NCI-H1694 treated with DMSO at 0.1 percent for 48 hours (cell line): ENCODE results near the gene ADGRG3.
A peak's percentile ranks its signal among the peaks of the same experiment; 100 is the strongest.

Source experiments
- DNase-seq: peaks from one replicate; lab custom pipeline; 2025; lab: John Stamatoyannopoulos, UW

ADGRG3 gene

GRCh38 chr16:57668263-57668571, at the start of gene ADGRG3:
TSS of gene ADGRG3 (plus strand) at chr16:57668306. CDS start at chr16:57668348, 42 bp downstream.
- no peak for DNase-seq

DNA sequence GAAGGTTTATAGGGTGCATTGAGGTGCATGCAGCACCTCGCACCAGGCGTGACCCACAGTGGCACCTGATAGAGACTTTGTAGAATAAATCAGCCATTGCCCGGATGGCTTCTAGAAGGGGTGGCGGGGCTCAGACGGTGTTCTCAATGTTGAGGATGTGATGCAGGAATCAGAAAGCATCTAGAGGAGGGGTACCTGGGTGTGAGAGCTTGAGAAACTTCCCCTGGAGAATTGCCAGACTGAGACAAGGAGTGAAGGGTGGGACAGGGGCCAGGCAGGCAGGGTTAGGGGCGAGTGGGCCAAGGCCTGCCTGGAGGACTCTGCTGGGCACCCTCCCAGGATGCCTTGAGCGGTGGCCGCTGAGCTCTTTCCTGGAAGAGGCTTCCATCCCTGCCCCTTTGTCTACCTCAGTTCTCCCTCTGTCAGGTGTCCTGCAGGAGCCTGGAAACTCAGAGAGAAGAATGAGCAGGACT, 48.9 kb upstream of the ADGRG3 start:
- no peak for DNase-seq

DNA sequence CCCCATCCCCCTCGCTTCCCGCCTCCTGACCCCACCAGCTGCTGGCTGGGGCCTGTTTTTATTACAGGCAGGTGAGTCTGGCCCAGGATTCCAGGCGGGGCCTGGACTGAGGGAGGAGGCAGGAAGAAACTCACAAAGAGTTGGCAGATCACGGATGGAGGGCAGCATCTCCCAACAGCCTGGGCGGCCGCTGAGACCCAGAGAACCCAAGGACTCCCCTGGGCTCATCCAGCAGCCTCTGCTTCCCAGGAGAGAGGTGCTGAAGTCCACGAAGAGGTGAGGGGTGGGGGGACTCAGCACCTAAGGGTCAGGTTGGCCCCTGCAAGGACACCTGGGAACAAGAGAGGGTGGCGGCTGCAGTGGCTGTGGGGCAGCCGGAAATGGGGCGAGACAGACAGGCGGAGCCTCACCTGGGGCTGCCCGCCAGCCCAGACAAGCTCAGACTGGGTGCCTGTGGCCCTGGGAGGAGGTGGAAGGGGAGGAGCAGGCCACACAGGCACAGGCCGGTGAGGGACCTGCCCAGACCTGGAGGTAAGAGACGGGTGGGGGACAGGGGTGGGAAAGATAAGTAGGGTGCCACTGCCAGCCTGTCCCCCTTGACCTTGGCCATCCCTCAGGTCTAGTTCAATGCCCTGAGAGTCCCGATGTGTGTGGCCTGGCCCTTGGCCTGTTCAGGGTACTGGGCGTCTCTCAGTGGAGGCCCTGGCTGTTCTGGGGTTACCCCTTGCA, 48.3 kb upstream of the ADGRG3 start:
- DNase-seq, result no peak

GRCh38 chr16:57620335-57621231, 47.5 kb upstream of the ADGRG3 start:
- no peak for DNase-seq

- no peak for DNase-seq
Measured at GRCh38 chr16:57621521-57622271, 46.4 kb upstream of the ADGRG3 start.

GRCh38 chr16:57622361-57623250, 45.5 kb upstream of the ADGRG3 start:
- no peak for DNase-seq

DNA sequence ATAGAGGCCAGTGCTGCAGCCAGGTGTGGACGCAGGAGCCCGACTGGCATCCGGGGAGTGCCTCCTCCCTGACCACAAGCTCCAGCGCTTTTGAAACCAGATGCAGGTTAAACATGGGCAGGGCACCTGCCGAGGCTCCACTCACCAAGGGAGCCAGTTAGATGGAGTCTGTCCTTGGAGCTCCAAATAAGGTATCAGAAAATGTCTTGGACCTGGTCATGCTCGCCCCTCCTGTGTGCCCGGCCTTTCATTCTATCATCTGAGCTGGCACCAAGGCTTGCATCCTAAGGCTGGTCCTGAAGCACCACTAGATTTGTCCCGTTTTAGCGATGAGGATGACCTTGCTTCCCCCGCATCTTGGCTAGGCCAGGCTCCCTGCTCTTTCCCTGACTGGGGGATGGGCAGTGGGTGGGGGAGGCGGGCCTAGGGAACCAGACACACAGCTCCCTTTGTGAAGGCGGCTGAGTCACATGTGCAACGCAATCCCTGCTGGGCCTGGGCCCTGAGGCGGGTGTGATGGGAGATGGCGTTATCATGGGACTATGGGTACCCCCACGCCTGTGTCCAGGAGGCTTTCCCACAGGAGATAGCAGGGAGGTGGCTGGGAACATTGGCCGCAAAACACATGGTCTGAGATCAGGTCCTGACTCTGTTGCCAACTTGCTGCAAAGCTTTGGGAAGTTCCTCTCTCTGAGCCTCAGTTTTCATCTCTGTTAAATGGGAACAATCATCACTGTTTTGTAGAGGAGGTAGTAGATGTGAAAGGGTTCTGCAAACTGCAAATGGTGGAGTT, 44.7 kb upstream of the ADGRG3 start:
- DNase-seq, result no peak

GRCh38 chr16:57624044-57624688, 43.9 kb upstream of the ADGRG3 start:
- no peak for DNase-seq

GRCh38 chr16:57624806-57625500, 43.2 kb upstream of the ADGRG3 start:
- no peak for DNase-seq

DNA sequence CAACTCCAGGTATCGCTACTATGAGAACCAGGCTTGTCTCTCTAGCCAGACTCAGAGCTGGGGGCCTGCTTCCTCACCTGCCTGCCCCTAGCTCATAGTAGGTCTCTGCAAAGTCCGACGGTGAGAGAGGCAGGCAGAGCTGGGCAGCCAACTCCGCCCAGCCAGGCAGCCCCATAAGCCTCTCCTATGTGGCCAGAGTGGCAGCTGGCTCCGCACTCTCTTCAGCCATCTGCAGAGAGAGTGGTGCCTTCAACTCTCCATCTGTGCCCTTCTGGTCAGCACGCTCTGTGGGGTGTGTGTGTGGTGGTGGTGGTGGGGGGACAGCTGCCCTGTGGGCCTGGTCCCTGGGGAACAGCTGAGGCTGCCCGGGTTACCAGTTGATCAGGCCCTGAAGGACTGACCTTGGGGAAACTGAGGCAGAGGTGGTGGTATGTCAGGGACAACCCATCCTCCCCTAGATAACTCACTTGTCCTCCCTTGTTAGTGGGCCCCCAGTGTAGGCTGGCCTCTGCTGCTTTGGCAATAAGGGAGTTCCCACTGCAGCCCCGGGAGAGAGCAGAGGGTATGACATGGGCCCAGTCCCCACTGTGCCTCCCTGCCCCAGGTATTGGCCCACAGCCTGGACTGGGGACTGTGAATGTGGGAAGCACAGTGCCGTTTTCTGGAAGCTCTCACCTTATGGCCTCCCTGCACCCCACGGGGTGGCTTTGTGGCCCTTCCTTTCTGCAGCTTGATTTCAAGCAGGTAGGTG, 41.5 kb upstream of the ADGRG3 start:
- no peak for DNase-seq

GRCh38 chr16:57627184-57627871, 40.8 kb upstream of the ADGRG3 start:
- no peak for DNase-seq

DNA sequence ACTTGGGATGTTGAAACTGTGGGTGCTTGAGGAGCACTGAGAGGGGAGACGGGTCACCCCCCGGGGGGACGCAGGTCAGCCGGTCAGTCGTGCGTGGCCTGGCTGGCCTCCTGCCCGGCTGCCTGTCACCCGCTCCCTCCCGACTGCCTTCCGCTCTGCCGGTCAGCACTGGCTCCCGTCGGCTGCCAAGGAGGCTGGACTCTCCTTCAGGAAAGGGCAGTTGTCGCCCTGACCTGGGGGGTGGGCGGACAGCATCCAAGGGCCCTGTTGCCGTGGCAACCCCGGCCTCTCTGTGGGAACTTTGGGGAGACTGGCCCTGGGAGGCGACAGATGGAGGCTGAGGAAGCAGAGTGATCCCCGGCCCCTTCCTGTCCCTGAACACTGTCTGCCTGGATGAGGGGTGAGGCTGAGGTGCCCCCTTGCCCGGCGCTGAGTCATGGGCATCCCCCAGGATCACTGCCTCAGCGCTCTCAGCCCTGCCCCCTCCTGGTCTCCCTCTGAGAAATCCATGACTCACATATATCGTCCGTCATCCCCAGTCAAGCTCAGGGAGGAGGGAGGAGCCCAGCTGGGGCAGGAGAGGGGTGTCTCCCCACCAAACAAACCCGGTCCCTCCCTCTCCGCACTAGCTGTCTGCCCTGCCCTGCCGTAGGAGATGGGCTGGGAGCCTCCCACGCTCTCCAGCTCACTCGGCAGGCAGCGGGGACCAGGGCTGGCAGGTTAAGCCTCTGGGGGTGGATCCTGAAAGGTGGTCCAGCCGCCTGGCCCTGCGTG, 39.9 kb upstream of the ADGRG3 start, which contains the start of gene ADGRG1:
TSS of gene ADGRG1 (plus strand) at position 623 of the 774 bp plus-strand sequence. CDS start 21,658 bp downstream, outside the sequence.
- peak; percentile 61 for DNase-seq

- no peak for DNase-seq
Measured at GRCh38 chr16:57628783-57629293, 39.3 kb upstream of the ADGRG3 start.

GRCh38 chr16:57629516-57630406, 38.3 kb upstream of the ADGRG3 start:
- DNase-seq, result no peak

DNA sequence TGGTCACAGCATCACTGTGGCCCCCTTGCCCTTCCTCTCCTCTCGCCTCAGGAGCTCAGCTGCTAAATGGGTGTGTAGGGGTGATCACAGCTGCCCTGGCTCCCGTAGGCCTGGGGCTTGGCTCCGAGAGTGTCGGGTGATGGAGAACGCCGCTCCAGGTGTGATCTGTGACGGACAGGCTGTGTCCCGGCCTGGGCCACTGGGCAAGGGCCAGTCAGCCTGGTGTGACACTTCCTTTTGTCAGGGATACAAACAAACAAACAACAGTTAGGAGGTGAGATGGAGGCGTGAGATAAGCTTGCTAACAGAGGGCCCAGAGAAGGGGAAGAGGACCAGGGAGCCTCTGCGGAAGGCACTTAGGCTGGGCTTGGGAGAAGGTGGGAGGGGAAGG, 37.7 kb upstream of the ADGRG3 start:
- DNase-seq, result no peak
